ENCODE measurements around the gene OTOGL.
A peak's percentile ranks its signal among the peaks of the same experiment; 100 is the strongest.

The OTOGL gene

GRCh38 chr12:80413462-80413861 lies 314.1 kb downstream of the OTOGL start:
- Histone ChIP-seq H3K4me3 (ENCODE audit: low read length) (no peak overlapping the region), H3K27me3 (ENCODE audit: control insufficient read depth, low read length) (no peaks in the 10 kb centered on the region), H3K4me1 (ENCODE audit: control insufficient read depth, low read length) (no peaks in the 10 kb centered on the region), H3K79me2 (ENCODE audit: control insufficient read depth, low read length) (no peaks in the 10 kb centered on the region), H3K36me3 (ENCODE audit: control insufficient read depth, low read length) (no peaks in the 10 kb centered on the region), H3F3A (ENCODE audit: control insufficient read depth, insufficient read depth) (no peaks in the 10 kb centered on the region), H4K20me1 (ENCODE audit: control insufficient read depth, insufficient read depth, low read depth, low read length) (no peaks in the 10 kb centered on the region), H3K9me2 (replicated peaks; ENCODE audit: control insufficient read depth, low read length) (no peaks in the 10 kb centered on the region), H3K4me2 (ENCODE audit: low read length) (no peak overlapping the region), H3K27ac (ENCODE audit: low read depth, low read length) (no peak overlapping the region), H3K9me3 (ENCODE audit: control insufficient read depth, insufficient read depth, low read length) (no peaks in the 10 kb centered on the region)
- TF ChIP-seq CTCF (IDR thresholded peaks at IDR 0.05; ENCODE audit: low read depth, low read length, poor library complexity, severe bottlenecking) (peak; percentile 46), EZH2phosphoT487 (IDR thresholded peaks at IDR 0.05; ENCODE audit: borderline replicate concordance, low read length) (no peak)

- no peak for TF ChIP-seq EZH2phosphoT487 (IDR thresholded peaks at IDR 0.05; ENCODE audit: borderline replicate concordance, low read length)
- no peak for TF ChIP-seq CTCF (IDR thresholded peaks at IDR 0.05; ENCODE audit: low read depth, low read length, poor library complexity, severe bottlenecking)
- Histone ChIP-seq H3K79me2 (ENCODE audit: control insufficient read depth, low read length) (no peaks in the 10 kb centered on the region), H3K4me1 (ENCODE audit: control insufficient read depth, low read length) (no peaks in the 10 kb centered on the region), H3K27ac (ENCODE audit: low read depth, low read length) (no peak overlapping the region), H3K9me2 (replicated peaks; ENCODE audit: control insufficient read depth, low read length) (no peaks in the 10 kb centered on the region), H3K27me3 (ENCODE audit: control insufficient read depth, low read length) (no peaks in the 10 kb centered on the region), H3K4me2 (ENCODE audit: low read length) (no peak overlapping the region), H3K9me3 (ENCODE audit: control insufficient read depth, insufficient read depth, low read length) (no peaks in the 10 kb centered on the region), H3F3A (ENCODE audit: control insufficient read depth, insufficient read depth) (no peaks in the 10 kb centered on the region), H3K36me3 (ENCODE audit: control insufficient read depth, low read length) (no peaks in the 10 kb centered on the region), H4K20me1 (ENCODE audit: control insufficient read depth, insufficient read depth, low read depth, low read length) (no peaks in the 10 kb centered on the region), H3K4me3 (ENCODE audit: low read length) (no peak overlapping the region)
Measured at GRCh38 chr12:80415466-80415865, 316.1 kb downstream of the OTOGL start.

- Histone ChIP-seq H3K4me2 (ENCODE audit: low read length) (no peak overlapping the region), H3F3A (ENCODE audit: control insufficient read depth, insufficient read depth) (no peaks in the 10 kb centered on the region), H3K4me3 (ENCODE audit: low read length) (no peak overlapping the region), H3K36me3 (ENCODE audit: control insufficient read depth, low read length) (no peaks in the 10 kb centered on the region), H3K79me2 (ENCODE audit: control insufficient read depth, low read length) (no peaks in the 10 kb centered on the region), H3K9me3 (ENCODE audit: control insufficient read depth, insufficient read depth, low read length) (no peaks in the 10 kb centered on the region), H3K27me3 (ENCODE audit: control insufficient read depth, low read length) (no peaks in the 10 kb centered on the region), H3K27ac (ENCODE audit: low read depth, low read length) (no peak overlapping the region), H3K9me2 (replicated peaks; ENCODE audit: control insufficient read depth, low read length) (no peaks in the 10 kb centered on the region), H4K20me1 (ENCODE audit: control insufficient read depth, insufficient read depth, low read depth, low read length) (no peaks in the 10 kb centered on the region), H3K4me1 (ENCODE audit: control insufficient read depth, low read length) (no peaks in the 10 kb centered on the region)
- no peak for TF ChIP-seq CTCF (IDR thresholded peaks at IDR 0.05; ENCODE audit: low read depth, low read length, poor library complexity, severe bottlenecking)
- no peak for TF ChIP-seq EZH2phosphoT487 (IDR thresholded peaks at IDR 0.05; ENCODE audit: borderline replicate concordance, low read length)
Measured at GRCh38 chr12:80419644-80420043, 320.3 kb downstream of the OTOGL start.

GRCh38 chr12:80420075-80420474 lies 320.7 kb downstream of the OTOGL start:
- Histone ChIP-seq H3K9me3 (ENCODE audit: control insufficient read depth, insufficient read depth, low read length) (no peaks in the 10 kb centered on the region), H3K9me2 (replicated peaks; ENCODE audit: control insufficient read depth, low read length) (no peaks in the 10 kb centered on the region)

More at GRCh38 chr12:80420075-80420474, 320.7 kb downstream of the OTOGL start:
- H3K27me3 ChIP-seq (ENCODE audit: control insufficient read depth, low read length): no peaks in the 10 kb centered on the region
- TF ChIP-seq EZH2phosphoT487 (IDR thresholded peaks at IDR 0.05; ENCODE audit: borderline replicate concordance, low read length): no peak
- no peaks in the 10 kb centered on the region for H4K20me1 ChIP-seq (ENCODE audit: control insufficient read depth, insufficient read depth, low read depth, low read length)
- no peaks in the 10 kb centered on the region for H3K4me1 ChIP-seq (ENCODE audit: control insufficient read depth, low read length)
- H3K4me2 ChIP-seq (ENCODE audit: low read length): no peak overlapping the region
- no peaks in the 10 kb centered on the region for H3K79me2 ChIP-seq (ENCODE audit: control insufficient read depth, low read length)
- no peak overlapping the region for H3K4me3 ChIP-seq (ENCODE audit: low read length)
- no peak overlapping the region for H3K27ac ChIP-seq (ENCODE audit: low read depth, low read length)
- no peaks in the 10 kb centered on the region for H3K36me3 ChIP-seq (ENCODE audit: control insufficient read depth, low read length)
- no peaks in the 10 kb centered on the region for H3F3A ChIP-seq (ENCODE audit: control insufficient read depth, insufficient read depth)
